Glutamatergic neuron (in vitro differentiated cells): ENCODE measurements around the gene MFNG. TPM values are rescaled to one million over a fixed set of nuclear protein-coding genes. Genes with fewer than 3 reads are reported as not detected.

Source experiments
- DNase-seq: peaks from one replicate; pipeline ENCODE4 v3.0.0; 2022
- H3K27ac Mint-ChIP-seq: one replicate; pipeline ENCODE4 v1.8.0; 2020; ENCODE audit warnings: mild to moderate bottlenecking, mixed read lengths, inconsistent platforms; ENCODE audit not compliant: unreplicated experiment
- H3K27me3 Mint-ChIP-seq: one replicate; pipeline ENCODE4 v1.8.0; 2020; ENCODE audit warnings: mild to moderate bottlenecking, moderate library complexity, mixed read lengths, inconsistent platforms; ENCODE audit not compliant: unreplicated experiment
- H3K36me3 Mint-ChIP-seq: one replicate; pipeline ENCODE4 v1.8.0; 2020; ENCODE audit warnings: mild to moderate bottlenecking, mixed read lengths, inconsistent platforms; ENCODE audit not compliant: unreplicated experiment
- H3K4me1 Mint-ChIP-seq: one replicate; pipeline ENCODE4 v1.8.0; 2020; ENCODE audit warnings: mild to moderate bottlenecking, low read depth, mixed read lengths, inconsistent platforms; ENCODE audit not compliant: unreplicated experiment
- H3K4me3 Mint-ChIP-seq: one replicate; pipeline ENCODE4 v1.8.0; 2020; ENCODE audit warnings: mild to moderate bottlenecking, mixed read lengths, inconsistent platforms; ENCODE audit not compliant: unreplicated experiment
- H3K9me3 Mint-ChIP-seq: one replicate; pipeline ENCODE4 v1.8.0; 2020; ENCODE audit warnings: mild to moderate bottlenecking, moderate library complexity, mixed read lengths, inconsistent platforms; ENCODE audit not compliant: unreplicated experiment
- CTCF ChIP-seq: fragments of 200-600 bp; sonication (generic); IDR thresholded peaks from one replicate; pipeline ENCODE4 v1.5.0; 2021; ENCODE audit not compliant: partially characterized antibody, unreplicated experiment
- total RNA-seq: library from RNA; stranded (reverse); fragmentation: NEBNext Ultra II Directional; extraction: Animal tissue kit (Norgen Biotek cat#: 25700); gene quantifications from one replicate; pipeline ENCODE4 v1.2.1, GENCODE V29; 2021; ENCODE audit not compliant: unreplicated experiment

The MFNG gene
- total RNA-seq, 1 donor from 2014 or later = 61.1 TPM

DNA sequence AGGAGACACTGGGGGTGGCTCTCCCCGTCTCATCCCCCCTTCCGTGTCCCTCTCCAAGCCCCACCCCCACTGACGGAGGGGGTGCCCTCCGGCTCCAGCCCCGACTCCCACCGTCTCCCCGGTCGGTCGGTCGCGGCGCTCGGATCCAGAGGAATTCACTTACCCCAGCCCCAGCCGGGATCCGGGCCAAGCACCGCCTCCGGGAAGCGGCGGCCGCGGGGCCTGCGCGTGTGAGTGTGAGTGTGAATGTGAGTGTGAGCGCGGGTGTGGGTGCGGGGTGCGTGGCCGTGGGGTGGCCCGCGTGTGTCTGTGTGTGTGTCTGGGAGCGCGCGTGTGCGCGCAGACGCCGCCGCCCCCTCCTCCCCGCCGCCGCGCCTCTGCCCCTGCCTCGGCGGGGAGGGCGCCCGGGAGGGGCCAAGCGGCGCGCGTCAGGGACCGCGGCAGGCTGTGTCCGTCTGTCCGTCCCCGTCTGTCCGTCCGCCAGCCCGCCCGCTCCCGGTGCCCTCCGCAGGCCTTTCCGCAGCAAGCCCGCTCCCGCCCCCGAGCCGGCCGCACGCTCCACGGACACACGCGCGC is 59.0 kb downstream of the MFNG start, which contains the start of gene ELFN2:
Gene ELFN2, minus strand, starts transcription at position 345 of the 576 bp plus-strand sequence. CDS start 51,945 bp downstream, outside the sequence.
- Mint-ChIP-seq H3K27ac (peak within 1 kb of the TSS; percentile 9), H3K36me3 (no peaks in the 10 kb centered on the region), H3K9me3 (peaks cover 16% of the 10 kb centered on the region), H3K4me3 (peak within 1 kb of the TSS; percentile 70), H3K27me3 (peaks cover 19% of the 10 kb centered on the region), H3K4me1 (peaks cover 34% of the 10 kb centered on the region)
- peak; percentile 57 for DNase-seq
- no peak for TF ChIP-seq CTCF

DNA sequence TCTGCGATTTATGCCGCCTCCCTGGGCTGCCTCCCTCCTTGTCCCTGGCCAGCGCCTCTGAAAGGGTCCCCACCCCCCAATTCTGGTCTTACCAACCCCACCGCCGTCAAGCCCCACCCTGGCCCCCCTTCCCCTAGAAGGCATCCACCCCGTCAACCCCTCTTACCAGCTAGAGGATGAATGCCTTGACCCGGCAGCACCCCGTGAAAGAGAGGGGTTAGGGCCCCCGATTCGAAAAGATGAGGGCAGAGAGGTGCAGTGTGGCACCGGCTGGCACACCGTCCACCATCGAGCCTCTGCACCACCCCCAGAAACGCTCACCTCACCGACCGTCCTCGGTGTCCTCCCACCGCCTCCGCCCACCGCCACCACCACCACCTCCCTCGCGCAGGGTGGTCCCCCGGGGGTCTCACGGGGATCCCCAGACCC is 59.5 kb downstream of the MFNG start:
- no peak for TF ChIP-seq CTCF
- Mint-ChIP-seq H3K36me3 (no peaks in the 10 kb centered on the region), H3K4me3 (peak overlapping the region; percentile 70), H3K27me3 (peaks cover 15% of the 10 kb centered on the region), H3K27ac (no peak overlapping the region), H3K9me3 (peaks cover 13% of the 10 kb centered on the region), H3K4me1 (peaks cover 36% of the 10 kb centered on the region)
- DNase-seq = no peak

- Mint-ChIP-seq H3K9me3 (peaks cover 13% of the 10 kb centered on the region), H3K4me1 (peaks cover 39% of the 10 kb centered on the region), H3K36me3 (no peaks in the 10 kb centered on the region), H3K27ac (peak overlapping the region; percentile 65), H3K4me3 (peak overlapping the region; percentile 70), H3K27me3 (peaks cover 16% of the 10 kb centered on the region)
- no peak for TF ChIP-seq CTCF
- peak; percentile 67 for DNase-seq
Observed at GRCh38 chr22:37425800-37426705, 60.1 kb downstream of the MFNG start.

GRCh38 chr22:37425369-37425768 is 60.8 kb downstream of the MFNG start:
- peaks cover 16% of the 10 kb centered on the region for H3K27me3 Mint-ChIP-seq
- H3K4me3 Mint-ChIP-seq = peak overlapping the region; percentile 43

More at GRCh38 chr22:37425369-37425768, 60.8 kb downstream of the MFNG start:
- Mint-ChIP-seq H3K4me1 (peaks cover 40% of the 10 kb centered on the region), H3K9me3 (peaks cover 13% of the 10 kb centered on the region), H3K36me3 (no peaks in the 10 kb centered on the region), H3K27ac (no peak overlapping the region)
- no peak for TF ChIP-seq CTCF
- DNase-seq = no peak
